ENCODE measurements around the gene ADAM15. TPM values are rescaled to one million over a fixed set of nuclear protein-coding genes. Genes with fewer than 3 reads are reported as not detected.

The ADAM15 gene
- polyA plus RNA-seq, 2 of the 4 experiments (the other 2 are of a cell fraction) = 25.6 to 33.0 TPM

DNA sequence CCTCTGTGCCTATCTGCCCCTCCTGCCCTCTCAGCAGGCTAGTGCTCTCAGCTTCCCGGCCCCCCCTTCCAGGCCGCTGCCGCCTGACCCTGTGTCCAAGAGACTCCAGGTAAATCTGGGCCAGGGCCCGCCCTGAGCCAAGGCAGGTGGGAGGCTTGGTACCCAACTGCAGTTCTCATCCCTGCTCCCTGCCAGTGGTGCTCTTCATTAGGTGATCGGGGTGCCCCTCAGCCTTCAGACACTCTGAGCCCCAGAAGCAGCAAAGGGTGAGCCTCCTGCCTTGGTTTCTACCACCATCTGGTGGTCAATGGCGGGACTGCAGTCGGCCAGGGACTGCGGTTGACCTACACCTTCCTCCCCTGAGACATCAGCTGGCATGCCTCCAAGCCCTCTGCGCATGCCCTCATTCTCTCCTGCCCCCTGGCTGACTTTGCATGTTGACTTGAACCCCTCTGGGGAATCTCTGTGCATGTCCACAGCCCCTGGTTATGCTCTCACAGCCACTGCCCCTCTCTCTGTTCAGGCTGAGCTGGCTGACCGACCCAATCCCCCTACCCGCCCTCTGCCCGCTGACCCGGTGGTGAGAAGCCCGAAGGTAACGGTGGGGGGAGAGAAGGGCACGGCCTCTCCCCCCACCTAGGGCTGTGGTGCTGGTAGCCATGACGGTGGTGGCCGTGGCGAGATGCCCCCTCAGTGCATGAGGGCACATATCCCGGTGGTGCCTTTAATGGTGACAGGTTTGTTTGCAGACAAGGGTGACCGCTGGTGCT is 10.4 kb downstream of the ADAM15 start:
- peak overlapping the region; percentile 91 for H3K4me2 ChIP-seq
- 31% methylated on average over 14 of the region's 21 CpGs for WGBS (ENCODE audit: missing lambda C conversion rate)
- peak; percentile 48 to 75 for ATAC-seq
- H3K4me3 ChIP-seq = no peak overlapping the region
- peak overlapping the region; percentile 27 to 72; a peak in 4 of 6 replicates for H3K27ac ChIP-seq
- CTCF ChIA-PET = interaction anchor here (0.5 to 27.3 kb wide), 34 partner anchors 9 to 579 kb away, joined by 3 to 350 read pairs (median 4); partner anchors contain the start of genes ADAM15, EFNA3 and KRTCAP2
- no peaks in the 10 kb centered on the region for H3K9me3 ChIP-seq
- no peak for FAIRE-seq
- H3K4me1 ChIP-seq = peaks cover 23% of the 10 kb centered on the region
- peak; percentile 84 to 88 for DNase-seq (ENCODE audit: low read depth in 1 of 2, low spot score in 1 of 2)
- TF ChIP-seq RARB (CRISPR knock-in tag; IDR thresholded peaks at IDR 0.05) = no peak
- peak; percentile 96 for TF ChIP-seq CTCF (IDR thresholded peaks at IDR 0.05)
- no peak for TF ChIP-seq NFE2L2 (conservative IDR thresholded peaks at IDR 0.05; ENCODE audit: low read length)
- TF ChIP-seq, protein P1, sequence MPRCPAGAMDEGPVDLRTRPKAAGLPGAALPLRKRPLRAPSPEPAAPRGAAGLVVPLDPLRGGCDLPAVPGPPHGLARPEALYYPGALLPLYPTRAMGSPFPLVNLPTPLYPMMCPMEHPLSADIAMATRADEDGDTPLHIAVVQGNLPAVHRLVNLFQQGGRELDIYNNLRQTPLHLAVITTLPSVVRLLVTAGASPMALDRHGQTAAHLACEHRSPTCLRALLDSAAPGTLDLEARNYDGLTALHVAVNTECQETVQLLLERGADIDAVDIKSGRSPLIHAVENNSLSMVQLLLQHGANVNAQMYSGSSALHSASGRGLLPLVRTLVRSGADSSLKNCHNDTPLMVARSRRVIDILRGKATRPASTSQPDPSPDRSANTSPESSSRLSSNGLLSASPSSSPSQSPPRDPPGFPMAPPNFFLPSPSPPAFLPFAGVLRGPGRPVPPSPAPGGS (IDR thresholded peaks at IDR 0.05) = no peak
- peak; percentile 80 for TF ChIP-seq SMC3 (IDR thresholded peaks at IDR 0.05)
- no peak for TF ChIP-seq CHD4 (IDR thresholded peaks at IDR 0.05; ENCODE audit: borderline replicate concordance)
- peak; percentile 95 to 98 for TF ChIP-seq RAD21 (conservative IDR thresholded peaks at IDR 0.05 in 1 of 2, IDR thresholded peaks at IDR 0.05 in 1 of 2)
- POLR2A ChIA-PET = interaction anchor here (0.5 to 0.7 kb wide), 2 partner anchors 77 to 88 kb away, joined by 5 to 22 read pairs; no protein-coding TSS in a partner anchor

DNA sequence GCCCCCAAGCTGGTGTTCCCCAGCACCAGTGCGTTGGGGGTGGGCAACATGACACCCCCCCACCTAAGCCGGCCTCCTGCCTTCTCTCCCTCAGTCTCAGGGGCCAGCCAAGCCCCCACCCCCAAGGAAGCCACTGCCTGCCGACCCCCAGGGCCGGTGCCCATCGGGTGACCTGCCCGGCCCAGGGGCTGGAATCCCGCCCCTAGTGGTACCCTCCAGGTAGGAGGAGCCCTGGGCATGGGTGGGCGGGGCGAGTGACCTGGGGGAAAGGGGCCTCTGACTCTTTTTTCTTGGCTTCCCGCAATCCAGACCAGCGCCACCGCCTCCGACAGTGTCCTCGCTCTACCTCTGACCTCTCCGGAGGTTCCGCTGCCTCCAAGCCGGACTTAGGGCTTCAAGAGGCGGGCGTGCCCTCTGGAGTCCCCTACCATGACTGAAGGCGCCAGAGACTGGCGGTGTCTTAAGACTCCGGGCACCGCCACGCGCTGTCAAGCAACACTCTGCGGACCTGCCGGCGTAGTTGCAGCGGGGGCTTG is 11.1 kb downstream of the ADAM15 start:
- Histone ChIP-seq H3K4me1 (peaks cover 23% of the 10 kb centered on the region), H3K4me3 (peak overlapping the region; percentile 77; the same call in 1 of the 3 replicates), H3K27ac (peak overlapping the region in 1 of 2 experiments; percentile 72; a peak in 2 of 6 replicates), H3K9me3 (no peaks in the 10 kb centered on the region), H3K4me2 (peak overlapping the region; percentile 91)
- ChIA-PET CTCF (interaction anchor here (0.5 to 27.3 kb wide), 26 partner anchors 9 to 580 kb away, joined by 3 to 350 read pairs (median 4); partner anchors contain the start of genes ADAM15, EFNA3 and KRTCAP2), POLR2A (interaction anchor here (0.7 to 1.7 kb wide), 2 partner anchors 23 to 89 kb away, joined by 5 to 22 read pairs; no protein-coding TSS in a partner anchor)
- ATAC-seq (peak; percentile 33 to 68; a peak in 4 of 6 replicates), FAIRE-seq (no peak), DNase-seq (ENCODE audit: low read depth in 1 of 2, low spot score in 1 of 2) (no peak)
- TF ChIP-seq HOXA7 (CRISPR knock-in tag; IDR thresholded peaks at IDR 0.05) (no peak), FOSB (CRISPR knock-in tag; IDR thresholded peaks at IDR 0.05) (no peak), RNF2 (IDR thresholded peaks at IDR 0.05; ENCODE audit: borderline replicate concordance, low read depth) (no peak), CBX8 (IDR thresholded peaks at IDR 0.05) (no peak), PBX3 (IDR thresholded peaks at IDR 0.05) (no peak), EP300 (IDR thresholded peaks at IDR 0.05) (no peak), MAZ (IDR thresholded peaks at IDR 0.05; ENCODE audit: borderline replicate concordance, low read depth, low read length) (no peak), NR3C1 (IDR thresholded peaks at IDR 0.05) (no peak), E2F6 (IDR thresholded peaks at IDR 0.05; ENCODE audit: borderline replicate concordance, low read depth) (no peak), ELK1 (IDR thresholded peaks at IDR 0.05; ENCODE audit: low read depth, low read length) (no peak), RAD21 (conservative IDR thresholded peaks at IDR 0.05 in 1 of 2, IDR thresholded peaks at IDR 0.05 in 1 of 2) (no peak), KDM5A (IDR thresholded peaks at IDR 0.05) (no peak), GATA3 (IDR thresholded peaks at IDR 0.05; ENCODE audit: borderline replicate concordance) (no peak)
- TF ChIP-seq, protein P2, sequence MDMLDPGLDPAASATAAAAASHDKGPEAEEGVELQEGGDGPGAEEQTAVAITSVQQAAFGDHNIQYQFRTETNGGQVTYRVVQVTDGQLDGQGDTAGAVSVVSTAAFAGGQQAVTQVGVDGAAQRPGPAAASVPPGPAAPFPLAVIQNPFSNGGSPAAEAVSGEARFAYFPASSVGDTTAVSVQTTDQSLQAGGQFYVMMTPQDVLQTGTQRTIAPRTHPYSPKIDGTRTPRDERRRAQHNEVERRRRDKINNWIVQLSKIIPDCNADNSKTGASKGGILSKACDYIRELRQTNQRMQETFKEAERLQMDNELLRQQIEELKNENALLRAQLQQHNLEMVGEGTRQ (IDR thresholded peaks at IDR 0.05) = no peak
- 54% methylated on average over 5 of the region's 29 CpGs for WGBS (ENCODE audit: missing lambda C conversion rate)

All from A549 (cell line).